ENCODE data around the gene CNTF. TPM values are rescaled to one million over a fixed set of nuclear protein-coding genes. Genes with fewer than 3 reads are reported as not detected.

The CNTF gene
- polyA plus RNA-seq, 1 of the 3 experiments (the other 2 are of a cell fraction), result 0.87 TPM

Other genes with a start within 250 kb of the CNTF start
- not detected in 2 replicates for gene OR5B3, start 215.8 kb upstream of the CNTF start, polyA plus RNA-seq (2012; rRNA removed)
- gene OR5B2, start 194.5 kb upstream of the CNTF start, polyA plus RNA-seq (2012; rRNA removed), result not detected in 2 replicates
- gene OR5B12, start 180.4 kb upstream of the CNTF start, polyA plus RNA-seq (2012; rRNA removed), result not detected in 2 replicates
- gene OR5B21, start 114.6 kb upstream of the CNTF start, polyA plus RNA-seq (2012; rRNA removed), result not detected in 2 replicates
- gene LPXN, start 46.8 kb upstream of the CNTF start, polyA plus RNA-seq (2012; rRNA removed), result 4.4 and 6.6 TPM in 2 replicates
- 12.2 and 15.7 TPM in 2 replicates for gene ZFP91, start 43.6 kb upstream of the CNTF start, polyA plus RNA-seq (2012; rRNA removed)
- not detected in 2 replicates for gene GLYAT, start 109.3 kb downstream of the CNTF start, polyA plus RNA-seq (2012; rRNA removed)
- gene GLYATL2, start 222.0 kb downstream of the CNTF start, polyA plus RNA-seq (2012; rRNA removed), result 0.31 and 0.34 TPM in 2 replicates

Data from SK-N-SH (cell line).